GM18868 (cell line): ENCODE results near the gene ACVR2B.

Experiments used
- ATAC-seq: cut with Tn5 transposase; IDR thresholded peaks from one replicate; pipeline ENCODE4 v1.9.1; 2021; ENCODE audit warnings: mild to moderate bottlenecking, moderate library complexity; ENCODE audit not compliant: unreplicated experiment

The ACVR2B gene

DNA sequence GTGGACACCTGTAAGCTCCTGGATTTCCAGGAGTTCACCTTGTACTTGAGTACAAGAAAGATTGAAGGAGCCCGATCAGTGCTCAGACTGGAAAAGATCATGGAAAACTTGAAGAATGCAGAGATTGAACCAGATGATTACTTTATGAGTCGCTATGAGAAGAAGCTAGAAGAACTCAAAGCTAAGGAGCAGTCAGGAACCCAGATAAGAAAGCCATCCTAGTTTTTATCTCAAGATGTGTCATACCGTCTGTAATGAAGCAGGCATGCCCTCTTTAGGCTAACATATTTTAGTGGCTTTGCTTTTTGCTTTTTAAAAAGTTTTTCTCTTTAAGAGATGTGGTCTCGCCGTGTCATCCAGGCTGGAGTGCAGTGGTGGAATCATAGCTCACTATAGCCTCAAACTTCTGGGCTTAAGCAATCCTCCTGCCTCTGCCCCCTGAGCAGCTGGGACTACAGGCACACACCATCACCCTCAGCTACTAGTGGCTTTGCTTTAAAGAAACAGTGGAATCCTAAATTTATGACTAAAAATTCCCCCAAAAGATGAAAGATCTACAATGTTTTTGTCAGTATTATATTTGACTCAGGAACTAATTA, 70.5 kb downstream of the ACVR2B start:
- no peak for ATAC-seq

DNA sequence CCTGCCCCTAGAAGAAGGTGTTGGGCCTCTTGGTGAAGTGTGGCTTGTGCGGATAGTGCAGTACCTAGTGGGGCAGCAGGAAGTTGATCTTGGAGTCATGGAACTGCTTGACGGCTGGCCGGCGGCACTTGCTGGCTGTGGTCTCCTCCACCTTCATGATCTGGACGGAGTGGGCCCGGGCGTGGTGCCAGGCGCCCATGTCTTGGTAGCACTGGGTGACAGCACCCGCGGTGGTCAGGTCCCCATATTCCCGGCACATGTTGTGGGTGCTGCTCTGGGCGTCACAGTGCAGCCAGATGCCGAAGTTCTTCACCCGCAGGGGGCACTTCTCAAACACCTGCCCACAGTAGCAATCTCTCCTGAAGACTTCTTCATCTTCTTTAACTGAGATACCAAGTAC, 73.1 kb downstream of the ACVR2B start:
- ATAC-seq = no peak

DNA sequence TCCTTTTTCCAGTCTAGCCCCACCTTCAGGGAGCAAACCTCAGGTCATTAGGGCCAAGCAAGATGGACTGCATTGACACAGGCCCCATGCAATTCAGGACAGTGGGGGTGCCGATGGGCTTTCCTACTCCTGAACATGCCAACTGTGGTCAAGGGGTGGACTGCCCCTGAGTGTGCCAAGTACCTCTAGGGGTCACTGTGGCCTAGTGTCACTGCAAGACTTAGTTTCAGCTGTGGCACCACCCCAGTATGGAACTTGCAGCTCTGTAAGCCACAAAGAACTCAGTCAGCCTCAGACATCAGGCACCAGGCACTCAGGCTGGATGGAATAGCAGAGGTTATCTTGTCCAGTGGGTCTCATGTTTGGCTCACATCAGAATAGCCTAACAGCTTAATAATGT, 74.8 kb downstream of the ACVR2B start:
- ATAC-seq = no peak

DNA sequence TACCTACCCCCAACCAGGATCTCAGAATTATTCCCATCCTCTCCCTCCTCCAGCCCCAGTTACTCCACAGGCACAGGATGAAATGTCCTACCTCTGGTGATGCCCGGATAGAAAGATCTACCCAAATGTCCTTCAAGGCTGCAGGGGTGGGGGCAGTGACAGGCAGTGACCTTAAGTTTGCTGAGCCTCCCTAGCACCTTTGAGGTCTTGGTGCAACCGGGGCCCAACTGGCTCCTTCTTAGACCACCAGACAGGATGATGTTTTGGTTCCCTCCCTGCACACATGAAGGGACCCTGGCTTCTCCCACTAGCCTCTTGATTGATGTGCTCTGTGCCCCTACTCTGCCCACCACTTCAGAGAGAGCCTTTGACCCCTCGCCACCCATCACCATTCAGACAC, 78.8 kb downstream of the ACVR2B start:
- no peak for ATAC-seq

DNA sequence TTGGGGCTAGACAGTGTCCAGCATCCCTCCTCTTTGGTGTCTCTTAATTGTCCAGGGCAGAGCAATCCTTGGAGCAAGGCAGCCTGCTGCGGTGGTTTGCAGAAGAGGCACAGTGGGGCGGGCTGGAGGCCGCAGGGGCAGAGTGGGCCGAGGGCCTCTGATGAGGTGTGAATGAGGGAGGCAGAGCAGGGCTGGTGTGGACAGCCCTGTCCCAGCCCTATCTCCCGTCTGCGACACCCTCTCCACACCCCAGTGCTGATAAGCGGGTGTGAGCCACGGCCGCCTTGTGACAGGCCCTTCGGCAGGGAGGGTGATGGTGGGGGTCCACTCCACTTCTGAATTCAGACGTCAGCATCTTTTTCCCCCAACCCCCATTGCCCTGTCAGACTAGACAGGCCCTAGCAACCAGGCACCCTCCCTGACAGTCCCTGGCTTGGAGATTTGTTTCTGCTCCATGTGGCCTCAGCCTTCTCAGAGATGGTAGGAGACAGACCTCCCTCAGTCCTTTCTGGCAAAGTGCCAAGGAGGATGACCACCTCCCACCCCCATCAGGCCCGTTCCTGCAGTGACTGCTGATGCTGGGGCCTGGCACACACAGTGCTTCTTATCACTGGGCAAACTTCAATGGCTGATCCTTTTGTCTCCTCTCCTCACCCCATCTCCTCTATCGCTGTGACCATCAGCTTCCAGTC, 79.7 kb downstream of the ACVR2B start:
- ATAC-seq = no peak

DNA sequence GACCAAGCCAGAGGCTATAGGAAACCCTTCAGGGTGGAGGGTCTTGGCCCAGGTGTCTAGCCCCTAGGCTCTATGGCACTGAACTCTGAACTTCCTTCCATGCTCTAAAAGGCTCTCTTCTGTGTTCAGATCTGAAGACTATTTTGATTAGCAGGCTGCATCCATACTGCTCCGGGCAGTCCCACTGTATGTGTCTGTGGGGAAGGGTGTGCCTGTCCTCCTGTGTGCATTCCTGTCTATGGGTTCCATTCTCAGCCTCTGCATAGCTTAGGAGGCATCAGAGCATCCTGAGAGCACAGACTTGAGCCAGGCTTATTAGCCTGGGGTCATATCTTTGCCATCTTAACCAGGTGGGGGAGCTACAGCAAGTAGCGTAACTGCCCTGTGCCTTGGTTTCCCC, 80.5 kb downstream of the ACVR2B start:
- ATAC-seq = no peak

DNA sequence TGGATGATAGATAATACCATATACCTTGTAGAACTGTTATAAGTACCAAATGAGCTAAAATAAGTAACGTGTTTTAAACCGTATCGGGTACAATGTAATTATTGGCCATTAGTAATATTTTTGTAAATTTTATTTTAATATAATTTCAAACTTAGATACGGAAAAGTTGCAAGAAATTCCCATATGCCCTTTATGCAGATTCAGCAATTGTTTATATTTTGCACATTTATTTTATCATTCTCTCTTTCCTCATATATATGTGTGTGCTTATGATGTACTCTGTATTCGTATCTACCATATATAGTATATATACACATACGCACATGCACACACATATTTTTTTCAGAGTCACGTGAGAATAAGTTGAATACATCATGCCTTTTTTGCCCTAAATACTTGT, 80.9 kb downstream of the ACVR2B start:
- no peak for ATAC-seq

DNA sequence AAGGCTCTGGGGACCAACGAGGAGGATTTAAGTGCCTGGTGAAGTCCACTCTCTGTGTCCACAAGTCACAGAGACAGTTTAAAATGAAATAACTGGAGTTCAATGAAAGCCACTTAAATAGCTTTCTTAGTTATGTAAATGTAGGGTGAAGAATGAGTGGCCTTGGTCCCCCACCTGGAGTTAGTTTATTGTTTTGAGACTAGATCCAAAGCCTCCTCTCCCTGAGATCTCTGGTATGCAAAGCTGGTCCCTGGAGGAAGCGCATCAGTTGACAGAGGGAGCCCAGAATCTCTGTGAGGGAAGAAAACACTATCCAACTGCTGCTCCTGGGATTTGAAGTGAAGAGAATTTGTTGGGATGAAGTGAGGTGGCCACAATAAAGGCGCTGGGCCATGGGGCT, 83.0 kb downstream of the ACVR2B start:
- no peak for ATAC-seq

DNA sequence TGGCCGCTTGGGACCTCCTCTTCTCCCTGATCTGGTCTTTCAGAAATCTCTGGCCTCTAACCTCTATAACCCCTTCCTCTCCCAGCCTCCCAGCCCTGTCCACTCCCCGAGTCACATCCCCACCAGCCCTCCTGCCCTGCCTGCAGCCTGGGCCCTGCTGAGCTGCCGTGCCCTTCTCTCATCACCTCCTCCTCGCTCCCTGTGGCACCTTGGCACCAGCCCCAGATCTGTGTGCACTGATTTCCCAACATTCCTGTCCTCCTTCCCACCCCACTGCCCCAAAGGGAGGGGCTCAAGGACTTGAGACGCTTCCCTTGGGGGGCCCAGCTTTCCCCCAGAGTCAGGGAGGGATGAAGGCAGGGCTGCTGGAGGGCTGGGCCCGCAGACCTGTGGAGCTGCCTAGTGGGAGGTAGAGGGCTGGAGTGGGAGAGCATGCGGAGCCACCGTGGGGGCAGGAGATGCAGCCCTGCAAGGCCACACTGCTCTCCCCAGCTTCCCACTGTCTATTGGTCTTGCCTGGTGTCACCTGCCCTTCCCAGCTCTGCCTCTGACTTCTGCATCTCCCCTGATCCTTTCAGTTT, 85.2 kb downstream of the ACVR2B start:
- no peak for ATAC-seq

DNA sequence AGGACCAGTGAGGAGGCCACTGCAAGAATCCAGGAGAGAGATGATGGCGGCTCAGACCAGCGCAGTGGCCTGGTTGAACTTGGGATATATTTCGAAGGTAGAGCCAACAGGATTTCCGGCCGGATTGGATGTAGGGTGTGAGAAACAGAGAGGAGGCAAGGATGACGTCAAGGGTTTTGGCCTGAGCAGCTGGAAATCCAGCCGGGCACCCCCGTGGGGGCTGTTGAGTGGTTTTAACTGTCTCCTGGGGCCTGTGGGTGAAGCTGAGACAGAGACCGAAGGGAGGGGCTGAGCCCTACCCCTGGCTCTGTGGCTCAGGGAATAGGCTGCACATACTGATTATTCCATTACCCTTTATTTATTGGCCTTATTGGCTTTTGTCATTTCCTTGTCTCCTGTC, 88.1 kb downstream of the ACVR2B start:
- ATAC-seq = no peak
